B cell (primary cell): ENCODE data around the gene MED13. TPM values are rescaled to one million over a fixed set of nuclear protein-coding genes. Genes with fewer than 3 reads are reported as not detected.

ENCODE experiments used
- ATAC-seq: fragments of 200-7000 bp; cut with Tn5 transposase; one replicate; pipeline ENCODE4 v1.10.0; 2021; ENCODE audit warnings: low read depth, mild to moderate bottlenecking, moderate number of reproducible peaks, moderate library complexity
- CTCF ChIA-PET: fragments of 350-600 bp; sonication (Branson Sonifier 250); formaldehyde crosslinking; loops from one replicate; lab custom pipeline; 2021; ENCODE audit warnings: antibody characterized with exemption, inconsistent platforms; lab: Charles Lee
- POLR2A ChIA-PET: fragments of 350-600 bp; sonication (Branson Sonifier 250); formaldehyde crosslinking; loops from one replicate; lab custom pipeline; 2021; ENCODE audit warnings: antibody characterized with exemption; lab: Charles Lee
- DNase-seq: peaks from one replicate; pipeline ENCODE4 v3.0.0; 2013
- H2AFZ ChIP-seq: 2 replicates; pipeline ENCODE4 v1.6.1; 2012; ENCODE audit warnings: mild to moderate bottlenecking, low read depth, low read length; ENCODE audit not compliant: insufficient read depth, poor library complexity, severe bottlenecking
- H3K27ac ChIP-seq, 2 donors: 1 replicate in 1 of 2; 2 replicates in 1 of 2; pipeline ENCODE4 v1.5.1; 2012 to 2013; ENCODE audit warnings: low read length in 2 of 2, mild to moderate bottlenecking in 2 of 2, moderate library complexity in 1 of 2
- H3K27me3 ChIP-seq, 4 experiments: fragments of 200-600 bp in 1 of 4; sonication (generic) in 1 of 4; replicated peaks in 1 of 4; 1 replicate in 2 of 4; 2 replicates in 2 of 4; pipeline versions ENCODE4 v1.6.1 to v1.7.0; 2013 to 2016; ENCODE audit warnings: low read length in 3 of 4, mild to moderate bottlenecking in 2 of 4, mixed read lengths in 1 of 4, moderate library complexity in 1 of 4; ENCODE audit not compliant: insufficient read depth in 4 of 4, control insufficient read depth in 3 of 4; ENCODE audit errors: control extremely low read depth in 1 of 4
- H3K36me3 ChIP-seq, 2 experiments: replicated peaks in 1 of 2; 1 replicate in 1 of 2; 2 replicates in 1 of 2; pipeline versions ENCODE4 v1.6.1 to v1.7.1; 2013; ENCODE audit warnings: low read length in 1 of 2; ENCODE audit not compliant: insufficient read depth in 2 of 2, control insufficient read depth in 1 of 2; ENCODE audit errors: control extremely low read depth in 1 of 2, extremely low read depth in 1 of 2
- H3K4me1 ChIP-seq, 2 donors: fragments of 200-600 bp in 1 of 2; sonication (generic) in 1 of 2; 1 replicate in 1 of 2; 2 replicates in 1 of 2; pipeline versions ENCODE4 v1.5.1 to v1.6.1; 2013 to 2017; ENCODE audit warnings: low read length in 2 of 2; ENCODE audit not compliant: control insufficient read depth in 2 of 2, insufficient read depth in 2 of 2
- H3K4me2 ChIP-seq: replicated peaks from 2 replicates; pipeline ENCODE3; 2012; ENCODE audit warnings: mild to moderate bottlenecking, low read depth, low read length; ENCODE audit not compliant: poor library complexity, severe bottlenecking
- H3K4me3 ChIP-seq, 5 experiments: fragments of 200-600 bp in 1 of 5; sonication (generic) in 1 of 5; 1 replicate in 3 of 5; 2 replicates in 2 of 5; pipeline versions ENCODE4 v1.5.1 to v1.7.0; 2011 to 2016; ENCODE audit warnings: low read length in 4 of 5, mild to moderate bottlenecking in 4 of 5, low read depth in 2 of 5, control low read depth in 1 of 5, moderate library complexity in 1 of 5; ENCODE audit not compliant: insufficient read depth in 1 of 5; ENCODE audit errors: control extremely low read depth in 1 of 5, extremely low read depth in 1 of 5
- H3K79me2 ChIP-seq: fragments of 200-600 bp; sonication (generic); one replicate; pipeline ENCODE4 v1.6.0; 2016; ENCODE audit warnings: low read length; ENCODE audit not compliant: control insufficient read depth, insufficient read depth
- H3K9ac ChIP-seq: fragments of 200-600 bp; sonication (generic); 2 replicates; pipeline ENCODE4 v1.6.1; 2017; ENCODE audit warnings: mild to moderate bottlenecking, low read length, moderate library complexity
- H3K9me3 ChIP-seq, 3 donors: one replicate each; pipeline versions ENCODE4 v1.6.1 to v1.7.1; 2013; ENCODE audit warnings: low read length in 2 of 3; ENCODE audit not compliant: control insufficient read depth in 2 of 3, insufficient read depth in 1 of 3; ENCODE audit errors: control extremely low read depth in 1 of 3
- H4K20me1 ChIP-seq: 2 replicates; pipeline ENCODE4 v1.6.0; 2012; ENCODE audit warnings: mild to moderate bottlenecking, low read length; ENCODE audit not compliant: insufficient read depth, control insufficient read depth, poor library complexity, severe bottlenecking
- H3K27ac Mint-ChIP-seq: one replicate; pipeline ENCODE4 v1.8.0; 2021; ENCODE audit warnings: mixed read lengths
- H3K27me3 Mint-ChIP-seq: one replicate; pipeline ENCODE4 v1.8.0; 2021; ENCODE audit warnings: mixed read lengths
- H3K4me1 Mint-ChIP-seq: one replicate; pipeline ENCODE4 v1.8.0; 2021; ENCODE audit warnings: mixed read lengths
- H3K4me3 Mint-ChIP-seq: one replicate; pipeline ENCODE4 v1.8.0; 2021; ENCODE audit warnings: mixed read lengths
- H3K9me3 Mint-ChIP-seq: one replicate; pipeline ENCODE4 v1.8.0; 2022; ENCODE audit warnings: mixed read lengths; ENCODE audit not compliant: insufficient read depth
- CTCF ChIP-seq: fragments of 200-600 bp; IDR thresholded peaks from one replicate; pipeline ENCODE4 v1.8.0; 2022; ENCODE audit warnings: antibody characterized with exemption, mild to moderate bottlenecking
- EZH2 ChIP-seq: IDR thresholded peaks from 2 replicates; pipeline ENCODE4 v1.6.1; 2012; ENCODE audit warnings: borderline replicate concordance, low read depth, mild to moderate bottlenecking, moderate library complexity, low read length; ENCODE audit not compliant: insufficient read depth, poor library complexity, severe bottlenecking
- WGBS: methylation state at CpG from one replicate; pipeline ENCODE4 v1.1.5; 2013; ENCODE audit warnings: missing lambda C conversion rate; ENCODE audit not compliant: insufficient coverage; 5-methylcytosine and 5-hydroxymethylcytosine counted together
- intact Hi-C: fragments of 100-400 bp; cut with micrococcal nuclease; formaldehyde crosslinking; loops from one replicate; pipeline ENCODE4 v1.10.0; 2022
- polyA minus RNA-seq: library from RNA; depleted of rRNA, polyadenylated mRNA; stranded (reverse); fragments of >200 nt; gene quantifications from 2 replicates; pipeline ENCODE4 v1.2.3, GENCODE V29; 2012
- polyA plus RNA-seq: library from polyadenylated mRNA; depleted of rRNA; stranded (reverse); fragments of >200 nt; gene quantifications from 2 replicates; pipeline ENCODE4 v1.2.3, GENCODE V29; 2012
- total RNA-seq, 2 donors: library from RNA; stranded (reverse); fragments of 120-200 nt in 1 of 2; gene quantifications; 1 replicate in 1 of 2; 2 replicates in 1 of 2; pipeline versions ENCODE4 v1.2.3 to v1.2.4, GENCODE V29; 2013 to 2022

The MED13 gene, protein sequence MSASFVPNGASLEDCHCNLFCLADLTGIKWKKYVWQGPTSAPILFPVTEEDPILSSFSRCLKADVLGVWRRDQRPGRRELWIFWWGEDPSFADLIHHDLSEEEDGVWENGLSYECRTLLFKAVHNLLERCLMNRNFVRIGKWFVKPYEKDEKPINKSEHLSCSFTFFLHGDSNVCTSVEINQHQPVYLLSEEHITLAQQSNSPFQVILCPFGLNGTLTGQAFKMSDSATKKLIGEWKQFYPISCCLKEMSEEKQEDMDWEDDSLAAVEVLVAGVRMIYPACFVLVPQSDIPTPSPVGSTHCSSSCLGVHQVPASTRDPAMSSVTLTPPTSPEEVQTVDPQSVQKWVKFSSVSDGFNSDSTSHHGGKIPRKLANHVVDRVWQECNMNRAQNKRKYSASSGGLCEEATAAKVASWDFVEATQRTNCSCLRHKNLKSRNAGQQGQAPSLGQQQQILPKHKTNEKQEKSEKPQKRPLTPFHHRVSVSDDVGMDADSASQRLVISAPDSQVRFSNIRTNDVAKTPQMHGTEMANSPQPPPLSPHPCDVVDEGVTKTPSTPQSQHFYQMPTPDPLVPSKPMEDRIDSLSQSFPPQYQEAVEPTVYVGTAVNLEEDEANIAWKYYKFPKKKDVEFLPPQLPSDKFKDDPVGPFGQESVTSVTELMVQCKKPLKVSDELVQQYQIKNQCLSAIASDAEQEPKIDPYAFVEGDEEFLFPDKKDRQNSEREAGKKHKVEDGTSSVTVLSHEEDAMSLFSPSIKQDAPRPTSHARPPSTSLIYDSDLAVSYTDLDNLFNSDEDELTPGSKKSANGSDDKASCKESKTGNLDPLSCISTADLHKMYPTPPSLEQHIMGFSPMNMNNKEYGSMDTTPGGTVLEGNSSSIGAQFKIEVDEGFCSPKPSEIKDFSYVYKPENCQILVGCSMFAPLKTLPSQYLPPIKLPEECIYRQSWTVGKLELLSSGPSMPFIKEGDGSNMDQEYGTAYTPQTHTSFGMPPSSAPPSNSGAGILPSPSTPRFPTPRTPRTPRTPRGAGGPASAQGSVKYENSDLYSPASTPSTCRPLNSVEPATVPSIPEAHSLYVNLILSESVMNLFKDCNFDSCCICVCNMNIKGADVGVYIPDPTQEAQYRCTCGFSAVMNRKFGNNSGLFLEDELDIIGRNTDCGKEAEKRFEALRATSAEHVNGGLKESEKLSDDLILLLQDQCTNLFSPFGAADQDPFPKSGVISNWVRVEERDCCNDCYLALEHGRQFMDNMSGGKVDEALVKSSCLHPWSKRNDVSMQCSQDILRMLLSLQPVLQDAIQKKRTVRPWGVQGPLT (N-terminal part only)
- total RNA-seq (120 and 128 TPM in 2 replicates), polyA plus RNA-seq (17.3 and 19.9 TPM in 2 replicates), polyA minus RNA-seq (60.2 and 95.6 TPM in 2 replicates)
- total RNA-seq (2013): 61.3 TPM

DNA sequence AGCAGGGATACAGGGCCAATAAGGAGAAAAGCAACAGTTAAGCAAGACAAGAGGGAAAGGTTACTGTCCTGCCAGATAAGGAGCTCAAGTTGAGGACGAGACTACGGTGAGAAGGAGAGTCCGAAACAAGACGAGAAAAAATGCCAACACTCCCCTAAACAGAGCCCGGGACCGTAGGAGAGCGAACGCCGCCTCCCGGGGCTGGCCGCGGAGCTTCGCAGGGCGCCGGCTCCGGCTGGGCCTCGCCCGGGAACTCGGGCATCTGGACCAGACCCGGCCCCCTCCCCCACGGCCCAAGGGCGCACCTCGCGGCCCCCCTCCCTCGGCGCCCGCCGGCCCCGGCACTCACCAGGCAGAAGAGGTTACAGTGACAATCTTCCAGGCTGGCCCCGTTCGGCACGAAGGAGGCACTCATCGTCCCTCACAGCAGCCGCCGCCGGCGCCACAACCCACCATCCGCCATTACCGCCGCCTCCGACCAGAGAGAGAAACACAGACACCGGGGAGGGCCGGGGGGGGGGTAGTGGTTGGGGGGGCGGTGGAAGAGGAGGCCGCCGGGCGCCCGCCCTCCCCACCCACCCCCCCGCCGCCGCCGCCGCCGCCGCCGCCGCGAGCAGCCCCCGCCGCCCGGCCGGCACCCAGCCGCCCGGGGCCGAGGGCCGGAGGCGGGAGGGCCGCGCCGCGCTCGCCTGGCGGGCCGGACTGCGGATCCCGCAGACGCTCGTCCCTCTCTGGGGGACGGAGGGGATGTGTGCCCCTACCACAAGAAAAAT is at the start of gene MED13:
Gene MED13 (minus strand): TSS at position 488 of the 773 bp plus-strand sequence. CDS start 73 bp downstream, at position 415.
- peak within 1 kb of the TSS; percentile 95 for H3K4me3 Mint-ChIP-seq
- under 1% methylated on average over 55 of the region's 79 CpGs for WGBS
- no peaks in the 10 kb centered on the region for H3K9me3 ChIP-seq
- peaks cover 20 to 32% of the 10 kb centered on the region in 2 donors for H3K4me1 ChIP-seq
- ATAC-seq: peak; percentile 28
- H3K9ac ChIP-seq: peak within 1 kb of the TSS; percentile 96
- H3K79me2 ChIP-seq: peaks cover 55% of the 10 kb centered on the region
- peaks cover 43% of the 10 kb centered on the region for H3K4me1 Mint-ChIP-seq
- no peaks in the 10 kb centered on the region for H3K27me3 ChIP-seq
- ChIA-PET CTCF (interaction anchor here (0.6 to 2.6 kb wide), 8 partner anchors 11 to 430 kb away, joined by 3 to 29 read pairs (median 4); no protein-coding TSS in a partner anchor), POLR2A (interaction anchor here (0.5 to 1.0 kb wide), 3 partner anchors 45 to 202 kb away, joined by 3 to 4 read pairs (median 3); partner anchors contain the start of gene BRIP1)
- H3K27me3 Mint-ChIP-seq: no peaks in the 10 kb centered on the region
- H3K36me3 ChIP-seq: no peaks in the 10 kb centered on the region
- TF ChIP-seq EZH2: no peak
- TF ChIP-seq CTCF: no peak
- intact Hi-C loops: loop anchor here (2.0 kb wide), 1 partner anchor 44 kb away; no protein-coding TSS in a partner anchor
- H2AFZ ChIP-seq: peak within 1 kb of the TSS; percentile 78
- peak within 1 kb of the TSS; percentile 97 to 99 for H3K27ac ChIP-seq
- peak within 1 kb of the TSS; percentile 83 for H3K4me2 ChIP-seq
- DNase-seq: peak; percentile 76
- H4K20me1 ChIP-seq: peaks cover 38% of the 10 kb centered on the region
- peak within 1 kb of the TSS; percentile 97 for H3K27ac Mint-ChIP-seq
- no peaks in the 10 kb centered on the region for H3K9me3 Mint-ChIP-seq
- H3K4me3 ChIP-seq: peak within 1 kb of the TSS; percentile 94 to 100 (median 96)
